ENCODE results near the gene GMPPB.
"Not testable (repeated sequence)": the region's sequence is repeated elsewhere in the genome, so short reads cannot be mapped to it uniquely, and the experiment has no call there.

The GMPPB gene

GRCh38 chr3:49700453-49701128 is 23.2 kb downstream of the GMPPB start:
- Histone ChIP-seq H3K9me3 (ENCODE audit: insufficient read depth, low read length) (no peaks in the 10 kb centered on the region), H3K79me2 (ENCODE audit: insufficient read depth, low read length) (no peaks in the 10 kb centered on the region), H3K27me3 (ENCODE audit: low read length) (no peaks in the 10 kb centered on the region), H3K27ac (ENCODE audit: low read depth, low read length) (no peak overlapping the region), H3K4me3 (ENCODE audit: insufficient read depth, low read length, poor library complexity, severe bottlenecking) (no peak overlapping the region), H4K20me1 (ENCODE audit: low read depth, low read length) (no peaks in the 10 kb centered on the region), H3F3A (ENCODE audit: insufficient read depth) (no peaks in the 10 kb centered on the region), H2AFZ (ENCODE audit: low read depth, low read length, severe bottlenecking) (no peak overlapping the region), H3K36me3 (ENCODE audit: low read length) (no peaks in the 10 kb centered on the region), H3K4me2 (ENCODE audit: low read depth, low read length, poor library complexity, severe bottlenecking) (no peak overlapping the region), H3K9ac (ENCODE audit: low read length) (no peak overlapping the region), H3K9me2 (replicated peaks; ENCODE audit: insufficient read depth, low read length) (no peaks in the 10 kb centered on the region)
- TF ChIP-seq CTCF (IDR thresholded peaks at IDR 0.05; ENCODE audit: insufficient read depth, low read length, poor library complexity, severe bottlenecking) (no peak), EZH2phosphoT487 (conservative IDR thresholded peaks at IDR 0.05; ENCODE audit: low read length) (no peak)

GRCh38 chr3:49700014-49700413 is 23.7 kb downstream of the GMPPB start:
- no peaks in the 10 kb centered on the region for H3F3A ChIP-seq (ENCODE audit: insufficient read depth)
- no peak overlapping the region for H3K9ac ChIP-seq (ENCODE audit: low read length)
- H3K4me3 ChIP-seq (ENCODE audit: insufficient read depth, low read length, poor library complexity, severe bottlenecking) = no peak overlapping the region
- TF ChIP-seq EZH2phosphoT487 (conservative IDR thresholded peaks at IDR 0.05; ENCODE audit: low read length) (no peak), CTCF (IDR thresholded peaks at IDR 0.05; ENCODE audit: insufficient read depth, low read length, poor library complexity, severe bottlenecking) (no peak)
- H3K36me3 ChIP-seq (ENCODE audit: low read length) = no peaks in the 10 kb centered on the region
- no peaks in the 10 kb centered on the region; the same call in 1 of the 2 replicates for H3K79me2 ChIP-seq (ENCODE audit: insufficient read depth, low read length)
- H3K27ac ChIP-seq (ENCODE audit: low read depth, low read length) = no peak overlapping the region
- no peak overlapping the region for H2AFZ ChIP-seq (ENCODE audit: low read depth, low read length, severe bottlenecking)
- no peaks in the 10 kb centered on the region for H3K27me3 ChIP-seq (ENCODE audit: low read length)
- no peaks in the 10 kb centered on the region for H3K9me3 ChIP-seq (ENCODE audit: insufficient read depth, low read length)
- H4K20me1 ChIP-seq (ENCODE audit: low read depth, low read length) = no peaks in the 10 kb centered on the region
- H3K4me2 ChIP-seq (ENCODE audit: low read depth, low read length, poor library complexity, severe bottlenecking) = no peak overlapping the region
- no peaks in the 10 kb centered on the region for H3K9me2 ChIP-seq (replicated peaks; ENCODE audit: insufficient read depth, low read length)

- no peak overlapping the region for H3K9ac ChIP-seq (ENCODE audit: low read length)
- no peaks in the 10 kb centered on the region for H3K9me3 ChIP-seq (ENCODE audit: insufficient read depth, low read length)
- H3K27ac ChIP-seq (ENCODE audit: low read depth, low read length) = no peak overlapping the region
- no peak for TF ChIP-seq EZH2phosphoT487 (conservative IDR thresholded peaks at IDR 0.05; ENCODE audit: low read length)
- TF ChIP-seq CTCF (IDR thresholded peaks at IDR 0.05; ENCODE audit: insufficient read depth, low read length, poor library complexity, severe bottlenecking) = no peak
- H3K27me3 ChIP-seq (ENCODE audit: low read length) = no peaks in the 10 kb centered on the region
- H2AFZ ChIP-seq (ENCODE audit: low read depth, low read length, severe bottlenecking) = no peak overlapping the region
- no peaks in the 10 kb centered on the region for H3K36me3 ChIP-seq (ENCODE audit: low read length)
- no peak overlapping the region for H3K4me2 ChIP-seq (ENCODE audit: low read depth, low read length, poor library complexity, severe bottlenecking)
- no peaks in the 10 kb centered on the region; the same call in 1 of the 2 replicates for H3K79me2 ChIP-seq (ENCODE audit: insufficient read depth, low read length)
- H3K9me2 ChIP-seq (replicated peaks; ENCODE audit: insufficient read depth, low read length) = no peaks in the 10 kb centered on the region
- H4K20me1 ChIP-seq (ENCODE audit: low read depth, low read length) = no peaks in the 10 kb centered on the region
- no peaks in the 10 kb centered on the region for H3F3A ChIP-seq (ENCODE audit: insufficient read depth)
- H3K4me3 ChIP-seq (ENCODE audit: insufficient read depth, low read length, poor library complexity, severe bottlenecking) = no peak overlapping the region
Observed at GRCh38 chr3:49699281-49699979, 24.3 kb downstream of the GMPPB start.

- H3K9me2 ChIP-seq (replicated peaks; ENCODE audit: insufficient read depth, low read length); H3K27me3 ChIP-seq (ENCODE audit: low read length); H3K36me3 ChIP-seq (ENCODE audit: low read length); H3K9ac ChIP-seq (ENCODE audit: low read length); H3K9me3 ChIP-seq (ENCODE audit: insufficient read depth, low read length); H3K4me2 ChIP-seq (ENCODE audit: low read depth, low read length, poor library complexity, severe bottlenecking); H3F3A ChIP-seq (ENCODE audit: insufficient read depth); H2AFZ ChIP-seq (ENCODE audit: low read depth, low read length, severe bottlenecking); H3K4me3 ChIP-seq (ENCODE audit: insufficient read depth, low read length, poor library complexity, severe bottlenecking); H3K79me2 ChIP-seq (ENCODE audit: insufficient read depth, low read length); H4K20me1 ChIP-seq (ENCODE audit: low read depth, low read length); H3K27ac ChIP-seq (ENCODE audit: low read depth, low read length): not testable (repeated sequence)
Observed at GRCh38 chr3:49695350-49696015, 28.3 kb downstream of the GMPPB start.

- not testable (repeated sequence) for H3K27ac ChIP-seq (ENCODE audit: low read depth, low read length); H3K4me2 ChIP-seq (ENCODE audit: low read depth, low read length, poor library complexity, severe bottlenecking); H3K4me3 ChIP-seq (ENCODE audit: insufficient read depth, low read length, poor library complexity, severe bottlenecking); H2AFZ ChIP-seq (ENCODE audit: low read depth, low read length, severe bottlenecking); H3F3A ChIP-seq (ENCODE audit: insufficient read depth); H3K79me2 ChIP-seq (ENCODE audit: insufficient read depth, low read length); H3K36me3 ChIP-seq (ENCODE audit: low read length); H3K9me3 ChIP-seq (ENCODE audit: insufficient read depth, low read length); H3K9ac ChIP-seq (ENCODE audit: low read length); H4K20me1 ChIP-seq (ENCODE audit: low read depth, low read length); H3K9me2 ChIP-seq (replicated peaks; ENCODE audit: insufficient read depth, low read length); H3K27me3 ChIP-seq (ENCODE audit: low read length)
Observed at GRCh38 chr3:49694409-49695070, 29.2 kb downstream of the GMPPB start.

Data from SU-DHL-6 (cell line).